ENCODE results near the gene RPL28.

DNA sequence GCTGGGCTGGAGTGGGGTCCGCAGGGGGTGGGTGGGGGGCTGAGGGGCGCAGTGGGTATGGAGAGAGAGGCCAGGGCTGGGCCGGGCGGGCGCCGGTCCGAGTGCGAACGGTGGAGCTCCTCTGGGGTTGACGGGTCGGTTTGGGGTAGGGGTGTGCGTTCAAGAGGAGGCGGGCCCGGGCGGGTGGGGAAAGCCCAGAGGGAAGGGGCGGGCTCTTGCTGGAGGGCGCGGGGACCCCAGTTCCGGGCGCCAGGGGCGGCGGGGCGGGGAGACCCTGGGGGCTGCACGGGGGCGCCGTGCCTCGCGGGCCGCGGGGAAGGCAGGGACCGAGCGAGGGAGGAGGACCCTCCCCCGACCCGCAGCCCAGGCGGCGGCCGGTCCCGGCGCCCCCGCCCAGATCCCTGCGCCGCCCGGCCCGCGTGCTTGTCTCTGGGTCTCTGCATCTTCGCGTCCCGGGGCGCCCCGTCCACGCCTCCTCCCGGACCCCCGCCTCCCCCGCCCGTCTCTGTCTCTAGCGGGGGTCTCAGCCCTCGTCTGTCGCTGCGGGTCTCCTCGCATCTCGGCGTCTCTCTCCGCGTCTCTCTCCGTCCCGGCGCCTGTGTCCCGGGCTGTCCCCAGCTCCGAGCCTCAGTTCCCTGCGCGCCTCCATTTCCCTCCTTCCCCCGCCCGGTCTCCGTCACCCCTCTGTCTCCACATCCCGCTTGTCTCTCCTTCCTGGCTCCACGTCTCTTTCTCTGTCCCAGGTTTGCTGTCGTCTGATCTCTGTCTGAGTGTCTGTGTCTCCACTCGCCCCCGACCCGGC lies 65.6 kb downstream of the RPL28 start:
- TF ChIP-seq, protein P1, sequence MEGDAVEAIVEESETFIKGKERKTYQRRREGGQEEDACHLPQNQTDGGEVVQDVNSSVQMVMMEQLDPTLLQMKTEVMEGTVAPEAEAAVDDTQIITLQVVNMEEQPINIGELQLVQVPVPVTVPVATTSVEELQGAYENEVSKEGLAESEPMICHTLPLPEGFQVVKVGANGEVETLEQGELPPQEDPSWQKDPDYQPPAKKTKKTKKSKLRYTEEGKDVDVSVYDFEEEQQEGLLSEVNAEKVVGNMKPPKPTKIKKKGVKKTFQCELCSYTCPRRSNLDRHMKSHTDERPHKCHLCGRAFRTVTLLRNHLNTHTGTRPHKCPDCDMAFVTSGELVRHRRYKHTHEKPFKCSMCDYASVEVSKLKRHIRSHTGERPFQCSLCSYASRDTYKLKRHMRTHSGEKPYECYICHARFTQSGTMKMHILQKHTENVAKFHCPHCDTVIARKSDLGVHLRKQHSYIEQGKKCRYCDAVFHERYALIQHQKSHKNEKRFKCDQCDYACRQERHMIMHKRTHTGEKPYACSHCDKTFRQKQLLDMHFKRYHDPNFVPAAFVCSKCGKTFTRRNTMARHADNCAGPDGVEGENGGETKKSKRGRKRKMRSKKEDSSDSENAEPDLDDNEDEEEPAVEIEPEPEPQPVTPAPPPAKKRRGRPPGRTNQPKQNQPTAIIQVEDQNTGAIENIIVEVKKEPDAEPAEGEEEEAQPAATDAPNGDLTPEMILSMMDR (IDR thresholded peaks at IDR 0.05; ENCODE audit: low read depth, low read length, missing input control), result no peak
- TF ChIP-seq TAF1 (conservative IDR thresholded peaks at IDR 0.05), result no peak
- TF ChIP-seq, protein P2, sequence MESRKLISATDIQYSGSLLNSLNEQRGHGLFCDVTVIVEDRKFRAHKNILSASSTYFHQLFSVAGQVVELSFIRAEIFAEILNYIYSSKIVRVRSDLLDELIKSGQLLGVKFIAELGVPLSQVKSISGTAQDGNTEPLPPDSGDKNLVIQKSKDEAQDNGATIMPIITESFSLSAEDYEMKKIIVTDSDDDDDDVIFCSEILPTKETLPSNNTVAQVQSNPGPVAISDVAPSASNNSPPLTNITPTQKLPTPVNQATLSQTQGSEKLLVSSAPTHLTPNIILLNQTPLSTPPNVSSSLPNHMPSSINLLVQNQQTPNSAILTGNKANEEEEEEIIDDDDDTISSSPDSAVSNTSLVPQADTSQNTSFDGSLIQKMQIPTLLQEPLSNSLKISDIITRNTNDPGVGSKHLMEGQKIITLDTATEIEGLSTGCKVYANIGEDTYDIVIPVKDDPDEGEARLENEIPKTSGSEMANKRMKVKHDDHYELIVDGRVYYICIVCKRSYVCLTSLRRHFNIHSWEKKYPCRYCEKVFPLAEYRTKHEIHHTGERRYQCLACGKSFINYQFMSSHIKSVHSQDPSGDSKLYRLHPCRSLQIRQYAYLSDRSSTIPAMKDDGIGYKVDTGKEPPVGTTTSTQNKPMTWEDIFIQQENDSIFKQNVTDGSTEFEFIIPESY (IDR thresholded peaks at IDR 0.05), result no peak
- no peak for TF ChIP-seq GABPA (IDR thresholded peaks at IDR 0.05 in 1 of 2, conservative IDR thresholded peaks at IDR 0.05 in 1 of 2)
- no peak for TF ChIP-seq EGR1 (IDR thresholded peaks at IDR 0.05; ENCODE audit: low read depth in 2 of 2)
- TF ChIP-seq HNF4A (conservative IDR thresholded peaks at IDR 0.05), result no peak
- TF ChIP-seq, protein P3, sequence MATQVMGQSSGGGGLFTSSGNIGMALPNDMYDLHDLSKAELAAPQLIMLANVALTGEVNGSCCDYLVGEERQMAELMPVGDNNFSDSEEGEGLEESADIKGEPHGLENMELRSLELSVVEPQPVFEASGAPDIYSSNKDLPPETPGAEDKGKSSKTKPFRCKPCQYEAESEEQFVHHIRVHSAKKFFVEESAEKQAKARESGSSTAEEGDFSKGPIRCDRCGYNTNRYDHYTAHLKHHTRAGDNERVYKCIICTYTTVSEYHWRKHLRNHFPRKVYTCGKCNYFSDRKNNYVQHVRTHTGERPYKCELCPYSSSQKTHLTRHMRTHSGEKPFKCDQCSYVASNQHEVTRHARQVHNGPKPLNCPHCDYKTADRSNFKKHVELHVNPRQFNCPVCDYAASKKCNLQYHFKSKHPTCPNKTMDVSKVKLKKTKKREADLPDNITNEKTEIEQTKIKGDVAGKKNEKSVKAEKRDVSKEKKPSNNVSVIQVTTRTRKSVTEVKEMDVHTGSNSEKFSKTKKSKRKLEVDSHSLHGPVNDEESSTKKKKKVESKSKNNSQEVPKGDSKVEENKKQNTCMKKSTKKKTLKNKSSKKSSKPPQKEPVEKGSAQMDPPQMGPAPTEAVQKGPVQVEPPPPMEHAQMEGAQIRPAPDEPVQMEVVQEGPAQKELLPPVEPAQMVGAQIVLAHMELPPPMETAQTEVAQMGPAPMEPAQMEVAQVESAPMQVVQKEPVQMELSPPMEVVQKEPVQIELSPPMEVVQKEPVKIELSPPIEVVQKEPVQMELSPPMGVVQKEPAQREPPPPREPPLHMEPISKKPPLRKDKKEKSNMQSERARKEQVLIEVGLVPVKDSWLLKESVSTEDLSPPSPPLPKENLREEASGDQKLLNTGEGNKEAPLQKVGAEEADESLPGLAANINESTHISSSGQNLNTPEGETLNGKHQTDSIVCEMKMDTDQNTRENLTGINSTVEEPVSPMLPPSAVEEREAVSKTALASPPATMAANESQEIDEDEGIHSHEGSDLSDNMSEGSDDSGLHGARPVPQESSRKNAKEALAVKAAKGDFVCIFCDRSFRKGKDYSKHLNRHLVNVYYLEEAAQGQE (IDR thresholded peaks at IDR 0.05), result no peak
- no peak for TF ChIP-seq NR2F2 (IDR thresholded peaks at IDR 0.05)
- TF ChIP-seq, protein P4, sequence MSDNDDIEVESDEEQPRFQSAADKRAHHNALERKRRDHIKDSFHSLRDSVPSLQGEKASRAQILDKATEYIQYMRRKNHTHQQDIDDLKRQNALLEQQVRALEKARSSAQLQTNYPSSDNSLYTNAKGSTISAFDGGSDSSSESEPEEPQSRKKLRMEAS (IDR thresholded peaks at IDR 0.05), result no peak
- no peak for TF ChIP-seq YY1 (IDR thresholded peaks at IDR 0.05)
- TF ChIP-seq JUND (IDR thresholded peaks at IDR 0.05), result no peak
- no peak for TF ChIP-seq SP1 (IDR thresholded peaks at IDR 0.05)
- no peak for TF ChIP-seq RAD21 (IDR thresholded peaks at IDR 0.05)
- no peak for TF ChIP-seq RXRA (IDR thresholded peaks at IDR 0.05)

All from liver (tissue), 3 donors.